K562 (cell line): ENCODE results near the gene BORCS8. TPM values are rescaled to one million over a fixed set of nuclear protein-coding genes. Genes with fewer than 3 reads are reported as not detected.
A peak's percentile ranks its signal among the peaks of the same experiment; 100 is the strongest.

Experiments used
- ADNP ChIP-seq: fragments of 200-800 bp; sonication (Bioruptor generic); IDR thresholded peaks from 2 replicates; pipeline ENCODE4 v1.6.1; 2016; ENCODE audit warnings: missing genetic modification characterization, missing compliant biosample characterization
- CEBPB ChIP-seq: fragments of 450-650 bp; IDR thresholded peaks from 2 replicates; pipeline ENCODE4 v1.6.1; 2016; ENCODE audit warnings: missing genetic modification characterization, missing compliant biosample characterization
- CHD1 ChIP-seq: fragments of 200-600 bp; sonication (generic); IDR thresholded peaks from one replicate; pipeline ENCODE4 v1.6.1; 2012; ENCODE audit warnings: mild to moderate bottlenecking, moderate library complexity, low read length, inconsistent platforms
- EGR1 ChIP-seq: fragments of 450-650 bp; conservative IDR thresholded peaks from 2 replicates; pipeline ENCODE4 v1.6.1; 2017; ENCODE audit warnings: mild to moderate bottlenecking
- FIP1L1 ChIP-seq: fragments of 200-400 bp; formaldehyde crosslinking; IDR thresholded peaks from 2 replicates; pipeline ENCODE4 v1.6.1; 2018; ENCODE audit warnings: mild to moderate bottlenecking, low read depth, low read length; ENCODE audit not compliant: poor library complexity, severe bottlenecking
- FOSL1 ChIP-seq: fragments of 200-800 bp; sonication (Bioruptor generic); conservative IDR thresholded peaks from 2 replicates; pipeline ENCODE4 v1.6.1; 2016; ENCODE audit warnings: missing genetic modification characterization, missing compliant biosample characterization
- HEY1 ChIP-seq: fragments of 250-450 bp; sonication (Bioruptor Pico); IDR thresholded peaks from 2 replicates; pipeline ENCODE4 v1.5.0; 2020; ENCODE audit warnings: mild to moderate bottlenecking, moderate library complexity, borderline replicate concordance
- HLTF ChIP-seq: fragments of 450-650 bp; IDR thresholded peaks from 2 replicates; pipeline ENCODE4 v1.6.1; 2016
- HMG20A ChIP-seq: fragments of 450-650 bp; formaldehyde crosslinking; conservative IDR thresholded peaks from 2 replicates; pipeline ENCODE4 v1.4.0; 2020; ENCODE audit warnings: mild to moderate bottlenecking, mixed read lengths
- MEIS2 ChIP-seq: fragments of 450-650 bp; IDR thresholded peaks from 2 replicates; pipeline ENCODE4 v1.6.1; 2014; ENCODE audit warnings: mild to moderate bottlenecking; ENCODE audit not compliant: partially characterized antibody
- MTA2 ChIP-seq: fragments of 450-650 bp; IDR thresholded peaks from 2 replicates; pipeline ENCODE4 v1.6.1; 2016; ENCODE audit warnings: low read depth
- MYBL2 ChIP-seq, 2 experiments: fragments of 450-650 bp in 1 of 2; sonication (generic) in 1 of 2; formaldehyde crosslinking in 1 of 2; IDR thresholded peaks; 2 replicates each; pipeline versions ENCODE4 v1.6.1 to v1.8.1; 2017 to 2022; ENCODE audit warnings: borderline replicate concordance in 1 of 2, inconsistent platforms in 1 of 2, low read depth in 1 of 2, mild to moderate bottlenecking in 1 of 2, missing genetic modification reagents in 1 of 2, moderate library complexity in 1 of 2
- NFYB ChIP-seq: IDR thresholded peaks from 2 replicates; pipeline ENCODE4 v1.6.1; 2011; ENCODE audit warnings: mild to moderate bottlenecking, moderate library complexity; ENCODE audit not compliant: insufficient read length; ENCODE audit errors: extremely low read depth
- OTX1 ChIP-seq: fragments of 450-650 bp; formaldehyde crosslinking; IDR thresholded peaks from 2 replicates; pipeline ENCODE4 v1.4.0; 2022; ENCODE audit warnings: mild to moderate bottlenecking
- PML ChIP-seq: IDR thresholded peaks from 2 replicates; pipeline ENCODE4 v1.6.1; 2012; ENCODE audit warnings: low read length, inconsistent platforms
- SIX5 ChIP-seq, 2 experiments: IDR thresholded peaks; 2 replicates each; pipeline ENCODE4 v1.6.1; 2011; ENCODE audit warnings: low read length in 2 of 2, borderline replicate concordance in 1 of 2, low read depth in 1 of 2, mild to moderate bottlenecking in 1 of 2, moderate library complexity in 1 of 2; ENCODE audit not compliant: insufficient read depth in 1 of 2
- SNRNP70 ChIP-seq: fragments of 200-400 bp; formaldehyde crosslinking; optimal IDR thresholded peaks from 2 replicates; pipeline ENCODE3; 2017; ENCODE audit warnings: low read depth, low read length
- TCF7L2 ChIP-seq: fragments of 150-350 bp; IDR thresholded peaks from 2 replicates; pipeline ENCODE4 v1.6.1; 2016; ENCODE audit warnings: low read depth, mild to moderate bottlenecking, low read length, moderate library complexity
- TOE1 ChIP-seq, 2 experiments: fragments of 450-650 bp in 1 of 2; sonication (generic) in 1 of 2; formaldehyde crosslinking in 1 of 2; IDR thresholded peaks; 2 replicates each; pipeline versions ENCODE4 v1.7.1 to v1.8.0; 2016 to 2022; ENCODE audit warnings: borderline replicate concordance in 2 of 2, mild to moderate bottlenecking in 2 of 2, antibody characterized with exemption in 1 of 2, inconsistent platforms in 1 of 2, low read depth in 1 of 2, missing genetic modification reagents in 1 of 2, moderate library complexity in 1 of 2
- ZBTB7A ChIP-seq: IDR thresholded peaks from 2 replicates; pipeline ENCODE4 v1.6.1; 2011; ENCODE audit warnings: low read depth, mild to moderate bottlenecking, low read length, moderate library complexity, borderline replicate concordance; ENCODE audit not compliant: control insufficient read depth
- ZNF277 ChIP-seq: fragments of 250-450 bp; sonication (Bioruptor Pico); IDR thresholded peaks from 2 replicates; pipeline ENCODE4 v1.8.0; 2022; ENCODE audit warnings: inconsistent platforms, mild to moderate bottlenecking, moderate library complexity, borderline replicate concordance
- ZNF512 ChIP-seq: IDR thresholded peaks from 2 replicates; pipeline ENCODE4 v1.6.1; 2016; ENCODE audit warnings: missing genetic modification characterization, missing compliant biosample characterization
- ZNF717 ChIP-seq: fragments of 250-450 bp; sonication (Bioruptor Pico); IDR thresholded peaks from 2 replicates; pipeline ENCODE4 v1.5.0; 2021
- polyA plus RNA-seq, 8 experiments: library from polyadenylated mRNA; depleted of rRNA in 4 of 8; stranded (reverse) in 5 of 8; unstranded in 3 of 8; fragments of >200 nt; fragmentation: Nextera tagmentation in 2 of 8; fragmentation: Illumina TruSeq in 1 of 8; extraction: Ambion mirVana in 2 of 8; extraction: Trizol in 1 of 8; gene quantifications; 2 replicates each; pipeline versions ENCODE4 v1.2.1 to v1.2.3, GENCODE V29; 2011 to 2014; ENCODE audit warnings: inconsistent platforms in 1 of 8, missing spikeins in 1 of 8
- total RNA-seq, 7 experiments: library from RNA; depleted of rRNA in 6 of 7; stranded (reverse); fragments of >200 nt in 6 of 7; fragmentation: Illumina TruSeq in 2 of 7; extraction: Trizol in 2 of 7; gene quantifications; 2 replicates each; pipeline versions ENCODE4 v1.2.1 to v1.2.3, GENCODE V29; 2011 to 2021; ENCODE audit warnings: low replicate concordance in 1 of 7
- TF ChIP-seq, protein P1 (sequence below): IDR thresholded peaks from 2 replicates; pipeline ENCODE4 v1.6.1; 2012; ENCODE audit warnings: low read depth, low read length, improper control_type of control experiment, borderline replicate concordance

Gene BORCS8
- total and polyA plus RNA-seq, 9 of the 15 experiments (the other 6 are each of a cell fraction or from before 2014, with no cell fraction given): 4.6 to 33.6 (median 16.3) TPM

- TF ChIP-seq, protein P1, sequence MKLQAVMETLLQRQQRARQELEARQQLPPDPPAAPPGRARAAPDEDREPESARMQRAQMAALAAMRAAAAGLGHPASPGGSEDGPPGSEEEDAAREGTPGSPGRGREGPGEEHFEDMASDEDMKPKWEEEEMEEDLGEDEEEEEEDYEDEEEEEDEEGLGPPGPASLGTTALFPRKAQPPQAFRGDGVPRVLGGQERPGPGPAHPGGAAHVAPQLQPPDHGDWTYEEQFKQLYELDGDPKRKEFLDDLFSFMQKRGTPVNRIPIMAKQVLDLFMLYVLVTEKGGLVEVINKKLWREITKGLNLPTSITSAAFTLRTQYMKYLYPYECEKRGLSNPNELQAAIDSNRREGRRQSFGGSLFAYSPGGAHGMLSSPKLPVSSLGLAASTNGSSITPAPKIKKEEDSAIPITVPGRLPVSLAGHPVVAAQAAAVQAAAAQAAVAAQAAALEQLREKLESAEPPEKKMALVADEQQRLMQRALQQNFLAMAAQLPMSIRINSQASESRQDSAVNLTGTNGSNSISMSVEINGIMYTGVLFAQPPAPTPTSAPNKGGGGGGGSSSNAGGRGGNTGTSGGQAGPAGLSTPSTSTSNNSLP: no peak
- TF ChIP-seq MEIS2: no peak
- no peak for TF ChIP-seq SNRNP70
- no peak for TF ChIP-seq OTX1 (CRISPR knock-in tag)
- no peak for TF ChIP-seq CHD1
- TF ChIP-seq HMG20A (CRISPR knock-in tag): no peak
- TF ChIP-seq ZNF512 (tag): no peak
- no peak for TF ChIP-seq FIP1L1
- no peak for TF ChIP-seq ADNP (tag)
- peak; percentile 49 for TF ChIP-seq EGR1
- TF ChIP-seq MTA2: no peak
- TF ChIP-seq HEY1 (CRISPR knock-in tag): no peak
- TF ChIP-seq NFYB: no peak
- TF ChIP-seq FOSL1 (tag): peak; percentile 24; the same call in 1 of the 2 replicates
- TF ChIP-seq TCF7L2: no peak
- TF ChIP-seq TOE1 (IDR thresholded peaks at IDR 0.05; ENCODE audit: borderline replicate concordance): peak; percentile 74; the same call in 1 of the 2 replicates
- peak; percentile 96 for TF ChIP-seq TOE1 (CRISPR knock-in tag; IDR thresholded peaks at IDR 0.05; ENCODE audit: borderline replicate concordance, low read depth)
- TF ChIP-seq ZNF717: no peak
- no peak for TF ChIP-seq ZNF277 (CRISPR knock-in tag)
- TF ChIP-seq HLTF: no peak
- TF ChIP-seq SIX5 (IDR thresholded peaks at IDR 0.05; ENCODE audit: borderline replicate concordance in 1 of 2, insufficient read depth in 1 of 2, low read depth in 1 of 2, low read length in 2 of 2): no peak
- 0 out of 2 replicates have a peak, but pooled peaks have one; percentile 18 for TF ChIP-seq PML
- no peak for TF ChIP-seq CEBPB (tag)
- no peak for TF ChIP-seq MYBL2 (IDR thresholded peaks at IDR 0.05; ENCODE audit: low read depth)
- TF ChIP-seq MYBL2 (CRISPR knock-in tag; IDR thresholded peaks at IDR 0.05; ENCODE audit: borderline replicate concordance): 0 out of 2 replicates have a peak, but pooled peaks have one; percentile 65
- peak; percentile 42; the same call in 1 of the 2 replicates for TF ChIP-seq ZBTB7A
These were observed 33.0 kb upstream of the BORCS8 start (continued) for GRCh38 chr19:19224852-19225494.
